Activated CD4-positive, alpha-beta T cell treated with anti-CD3 and anti-CD28 coated beads, Interleukin-2, Interleukin-4, amounts not matched to agents 100 ng/mL and 50 ng/mL, durations not matched to agents 16 hours and 8 hours (primary cell): ENCODE results near the gene LPO.

Experiments used
- DNase-seq: peaks from one replicate; pipeline ENCODE4 v3.0.0-alpha.2; 2020; ENCODE audit warnings: low spot score

The LPO gene

GRCh38 chr17:58277802-58278595 lies 39.6 kb downstream of the LPO start:
- no peak for DNase-seq

DNA sequence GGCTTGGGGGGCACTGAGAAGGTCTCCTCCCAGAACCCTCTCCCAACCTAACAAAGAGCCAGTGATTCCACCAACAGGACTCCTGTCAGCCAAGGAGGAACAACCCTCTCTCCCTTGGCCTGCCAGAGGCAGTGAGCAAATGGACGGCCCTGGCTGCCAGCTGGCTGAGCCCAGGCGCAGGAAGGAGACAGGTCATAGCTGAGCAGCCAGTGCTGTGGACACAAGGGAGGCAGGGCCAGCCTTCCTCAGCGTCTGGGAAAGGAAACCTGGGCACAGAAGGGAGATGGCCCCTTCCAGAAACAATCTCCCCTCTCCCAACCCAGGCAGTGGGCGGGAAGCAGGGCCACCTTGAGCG lies 40.3 kb downstream of the LPO start:
- no peak for DNase-seq

- no peak for DNase-seq
Observed at GRCh38 chr17:58279016-58279711, 40.8 kb downstream of the LPO start.

DNA sequence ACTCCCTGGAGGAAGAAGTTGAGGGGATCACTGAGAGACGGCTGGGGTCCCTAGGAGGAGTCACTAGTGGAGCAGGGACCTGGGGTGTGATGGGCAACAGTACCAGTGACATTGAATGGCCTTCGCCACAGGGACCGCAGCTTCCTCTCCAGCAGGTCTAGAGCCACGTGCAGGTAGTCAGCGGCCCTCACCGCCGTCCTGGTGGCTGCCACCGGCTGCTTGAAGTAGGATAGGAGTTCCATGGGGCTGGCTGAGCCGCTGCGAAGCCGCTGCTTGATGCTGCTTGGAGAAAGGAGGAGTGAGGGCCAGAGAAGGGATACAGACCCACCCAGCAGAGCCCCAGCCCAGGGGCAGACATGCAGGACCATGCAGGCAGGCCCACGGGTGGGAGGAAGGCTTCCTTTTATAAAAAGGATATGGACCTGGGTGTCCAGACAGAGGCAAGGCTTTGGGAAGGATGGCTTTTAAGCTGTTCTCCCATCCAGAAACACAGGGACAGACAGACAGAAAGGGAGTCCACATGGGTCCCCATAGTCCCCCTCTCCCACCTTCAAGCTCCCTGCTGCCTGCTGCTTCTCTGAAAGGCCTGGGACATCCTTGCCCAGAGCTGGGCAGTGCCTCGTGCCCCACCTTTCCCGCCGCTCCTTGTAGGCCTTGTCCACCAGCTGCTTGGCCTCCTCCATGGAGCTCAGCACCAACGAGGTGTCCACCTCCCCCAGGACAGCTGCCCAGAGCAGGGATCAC lies 41.5 kb downstream of the LPO start:
- DNase-seq = no peak

DNA sequence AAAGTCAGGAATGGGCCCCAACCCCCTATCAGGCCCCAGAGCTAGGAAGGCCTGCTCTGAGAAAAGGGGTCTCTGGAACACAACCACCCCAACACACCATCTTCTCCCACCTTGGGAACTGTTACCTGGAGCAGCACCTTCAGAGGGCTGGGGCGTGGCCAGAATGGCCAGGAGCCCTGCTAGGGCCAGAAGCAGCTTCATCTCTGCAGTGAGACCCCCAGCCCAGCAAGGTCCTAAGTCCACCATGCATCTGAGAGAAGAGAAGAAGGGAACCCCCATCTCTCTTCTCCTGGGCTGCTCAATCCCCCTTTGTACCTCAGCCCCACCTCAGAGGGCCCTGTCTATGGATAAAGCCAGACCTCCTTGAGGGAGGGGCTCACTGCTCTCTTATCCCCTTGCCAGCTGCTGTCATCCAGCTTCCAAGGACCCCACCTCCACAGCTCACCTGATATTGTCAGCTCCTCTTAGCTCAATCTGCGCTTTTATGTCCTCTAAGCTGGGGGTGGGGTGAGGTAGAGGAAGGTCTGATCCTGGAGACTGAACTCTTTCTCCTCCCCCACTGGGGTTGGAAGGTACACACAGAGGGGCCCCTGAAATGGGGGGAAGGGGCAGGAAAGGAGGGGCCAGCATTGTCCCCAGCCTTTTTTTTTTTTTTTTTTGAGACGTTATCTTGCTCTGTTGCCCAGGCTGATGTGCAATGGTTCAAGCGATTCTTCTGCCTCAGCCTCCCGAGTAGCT lies 42.3 kb downstream of the LPO start, which contains the start of gene MPO:
MPO (minus strand) TSS at position 456 of the 738 bp plus-strand sequence; CDS start at position 279, 177 bp downstream.
- DNase-seq = no peak

- no peak for DNase-seq
Observed at GRCh38 chr17:58281511-58282011, 43.2 kb downstream of the LPO start.

- DNase-seq = no peak
Observed at GRCh38 chr17:58282442-58282841, 44.1 kb downstream of the LPO start.

DNA sequence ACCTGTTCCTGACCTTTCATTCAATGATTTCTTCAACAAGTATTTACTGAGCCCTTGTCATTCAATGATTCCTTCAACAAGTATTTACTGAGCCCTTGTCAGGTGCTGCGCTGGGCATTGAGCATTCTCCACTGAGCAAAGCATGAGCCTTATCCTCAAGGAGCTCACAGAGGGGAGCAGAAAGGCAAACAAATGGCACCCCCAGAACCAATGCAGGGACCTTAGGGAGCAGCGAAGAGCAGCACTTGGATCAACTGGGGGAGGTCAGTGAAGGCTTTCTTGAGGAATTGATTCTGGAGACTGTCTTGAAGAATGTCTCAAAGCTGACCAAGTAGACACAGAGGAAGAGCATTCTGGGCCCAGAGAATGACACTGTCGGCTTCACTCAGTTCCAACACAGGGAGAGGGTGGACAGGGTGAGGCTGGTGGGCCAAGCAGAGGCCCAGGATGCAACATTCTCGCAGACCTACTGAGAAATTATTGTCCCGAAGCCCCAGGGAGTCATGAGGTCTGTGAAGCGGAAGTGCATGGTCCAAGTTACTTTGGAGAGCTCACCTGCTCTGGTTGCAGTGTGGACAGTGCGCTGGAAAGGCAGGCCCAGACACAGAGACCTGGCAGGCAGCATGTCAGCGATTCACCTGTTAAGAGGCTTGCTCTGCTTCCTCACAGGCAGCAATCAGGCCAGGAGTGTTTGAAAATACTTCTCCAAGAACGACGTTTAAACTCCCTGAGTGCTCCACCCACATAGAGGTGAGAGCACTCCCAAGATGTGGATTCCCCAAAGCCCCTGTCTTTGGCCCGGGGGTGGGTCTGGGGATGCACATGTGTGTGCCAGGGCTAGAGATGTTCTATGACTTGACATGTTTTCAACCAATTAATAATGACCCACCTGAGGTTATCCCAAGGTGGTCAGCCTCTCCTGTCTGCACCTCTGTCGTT lies 45.6 kb downstream of the LPO start:
- no peak for DNase-seq

DNA sequence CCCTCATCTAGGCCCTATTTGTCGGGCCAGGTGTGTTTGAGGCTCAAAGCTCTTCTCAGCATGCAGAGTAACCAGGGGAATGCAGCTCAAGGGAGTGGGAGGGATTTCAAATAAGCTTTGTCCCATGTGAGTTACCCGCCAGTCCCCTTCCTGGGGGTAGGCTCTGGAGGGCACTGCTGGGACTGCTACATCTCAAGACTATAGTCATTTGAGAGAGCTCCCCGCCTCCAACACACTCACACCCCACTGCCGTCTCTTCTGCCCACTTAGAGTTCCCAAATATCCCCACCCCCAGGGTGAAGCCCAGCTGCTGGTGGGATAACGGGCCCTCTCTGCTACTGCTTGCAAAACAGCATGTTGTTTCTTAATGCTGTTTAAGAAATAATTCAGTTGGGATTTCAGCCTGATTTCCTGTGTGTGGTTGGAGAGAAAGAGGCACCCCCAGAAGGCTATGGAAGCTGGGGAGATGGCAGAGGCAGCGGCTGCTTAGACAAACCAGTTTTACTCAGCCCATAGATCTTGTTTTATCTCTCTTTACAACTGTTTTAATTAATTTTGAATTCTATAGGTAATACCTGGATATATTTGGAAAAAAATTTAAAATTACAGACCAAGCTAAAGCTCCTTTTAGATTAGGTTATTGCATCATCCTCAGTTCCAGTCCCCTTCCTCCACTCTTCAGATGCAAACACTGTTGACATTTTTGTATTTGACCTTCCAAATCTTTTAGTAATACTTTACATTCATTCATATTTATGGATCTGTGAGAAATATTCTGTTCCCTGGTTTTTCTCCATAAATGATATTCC lies 46.4 kb downstream of the LPO start:
- DNase-seq = no peak

- DNase-seq = no peak
Observed at GRCh38 chr17:58285422-58285810, 47.0 kb downstream of the LPO start.

GRCh38 chr17:58289869-58290268 lies 51.5 kb downstream of the LPO start:
- DNase-seq = no peak

GRCh38 chr17:58291246-58291645 lies 52.9 kb downstream of the LPO start:
- no peak for DNase-seq

DNA sequence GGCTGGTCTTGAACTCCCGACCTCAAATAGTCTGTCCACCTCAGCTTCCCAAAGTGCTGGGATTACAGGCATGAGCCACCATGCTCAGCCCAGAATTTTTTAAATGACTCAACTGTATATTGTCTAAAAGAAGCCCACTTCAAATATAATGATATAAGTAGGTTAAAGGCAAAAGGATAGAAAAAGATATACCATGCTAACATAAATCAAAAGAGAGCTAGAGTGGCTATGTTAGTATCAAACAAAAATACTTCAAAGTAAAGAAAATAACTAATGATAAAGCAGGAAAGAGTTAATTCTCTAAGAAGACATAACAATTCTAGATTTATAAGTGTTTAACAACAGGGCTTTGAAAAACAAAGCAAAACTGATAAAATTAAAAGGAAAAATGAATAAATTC lies 55.6 kb downstream of the LPO start:
- no peak for DNase-seq

DNA sequence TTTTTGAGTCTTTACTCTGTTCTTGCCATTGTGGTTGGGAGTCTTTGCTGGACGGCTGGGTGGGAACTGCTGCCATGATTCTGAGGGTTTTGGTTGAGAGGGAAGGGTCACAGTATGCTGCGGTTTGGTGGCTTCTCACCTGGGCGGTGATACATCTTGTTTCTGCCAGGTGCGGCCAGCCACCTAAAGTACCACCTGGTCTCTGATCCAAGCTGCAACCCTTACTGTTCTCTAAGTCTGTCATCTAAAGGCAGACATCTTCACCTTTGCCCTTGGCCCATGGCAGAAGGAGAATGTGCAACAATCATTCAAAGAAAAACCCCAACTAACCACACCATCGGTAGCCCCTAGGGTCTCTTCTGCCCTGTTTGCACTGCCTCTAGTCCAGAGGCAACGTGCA lies 62.0 kb downstream of the LPO start:
- no peak for DNase-seq

- no peak for DNase-seq
Observed at GRCh38 chr17:58301504-58302150, 63.2 kb downstream of the LPO start.

- no peak for DNase-seq
Observed at GRCh38 chr17:58302171-58302918, 64.0 kb downstream of the LPO start.

DNA sequence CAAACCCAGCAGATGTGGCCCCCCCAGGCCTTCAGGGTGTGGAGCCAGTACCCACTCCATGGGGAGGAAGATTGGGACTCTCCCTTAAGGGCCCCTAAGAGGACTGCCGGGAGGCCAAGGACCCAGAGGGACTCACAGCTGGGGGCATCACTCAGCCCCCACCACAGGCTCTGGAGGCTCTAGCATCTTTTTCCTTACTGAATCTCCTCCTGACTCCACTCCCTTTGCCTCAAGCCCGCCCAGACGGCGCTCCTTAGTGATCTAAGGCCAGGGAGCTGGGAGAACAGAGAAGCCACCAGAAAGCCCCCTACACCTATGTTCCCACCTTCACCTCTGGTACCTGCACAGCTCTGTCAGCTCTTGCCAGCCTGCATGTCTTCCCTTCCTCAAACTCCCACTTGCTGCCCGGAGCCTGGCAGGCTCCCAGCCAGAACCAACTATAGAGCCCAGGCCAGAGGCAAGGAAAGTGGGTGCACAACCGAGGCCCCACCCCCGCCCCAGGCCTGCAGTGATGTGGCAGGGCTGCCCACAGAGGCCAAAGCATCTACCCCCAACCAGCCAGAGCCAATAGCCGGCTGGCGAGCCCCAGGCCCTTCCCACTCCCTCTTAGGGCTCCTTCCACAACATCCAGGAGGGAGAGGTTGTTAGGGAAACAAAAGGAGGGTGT lies 64.7 kb downstream of the LPO start:
- no peak for DNase-seq
